ENCODE data around the gene OR5H2.
A peak's percentile ranks its signal among the peaks of the same experiment; 100 is the strongest.
"Not testable (repeated sequence)": the region's sequence is repeated elsewhere in the genome, so short reads cannot be mapped to it uniquely, and the experiment has no call there.

OR5H2 gene

DNA sequence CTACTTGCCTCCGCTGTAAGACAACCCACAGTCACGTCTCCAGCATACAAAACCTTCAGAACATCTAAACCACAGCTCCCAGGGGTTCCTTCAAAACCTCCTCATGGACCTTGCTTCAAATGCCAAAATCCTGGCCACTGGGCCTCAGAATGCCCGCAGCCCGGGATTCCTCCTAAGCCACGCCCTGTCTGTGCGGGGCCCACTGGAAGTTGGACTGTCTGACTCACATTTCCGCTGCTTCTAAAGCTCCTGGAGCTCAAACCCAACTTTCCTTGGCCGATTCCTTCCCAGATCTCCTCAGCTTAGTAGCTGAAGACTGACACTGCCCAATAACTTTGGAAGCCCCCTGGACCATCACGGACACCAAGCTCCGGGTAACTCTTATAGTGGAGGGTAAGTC is 36.2 kb upstream of the OR5H2 start:
- no peak overlapping the region for H3K4me3 ChIP-seq (ENCODE audit: severe bottlenecking)
- TF ChIP-seq, protein P1, sequence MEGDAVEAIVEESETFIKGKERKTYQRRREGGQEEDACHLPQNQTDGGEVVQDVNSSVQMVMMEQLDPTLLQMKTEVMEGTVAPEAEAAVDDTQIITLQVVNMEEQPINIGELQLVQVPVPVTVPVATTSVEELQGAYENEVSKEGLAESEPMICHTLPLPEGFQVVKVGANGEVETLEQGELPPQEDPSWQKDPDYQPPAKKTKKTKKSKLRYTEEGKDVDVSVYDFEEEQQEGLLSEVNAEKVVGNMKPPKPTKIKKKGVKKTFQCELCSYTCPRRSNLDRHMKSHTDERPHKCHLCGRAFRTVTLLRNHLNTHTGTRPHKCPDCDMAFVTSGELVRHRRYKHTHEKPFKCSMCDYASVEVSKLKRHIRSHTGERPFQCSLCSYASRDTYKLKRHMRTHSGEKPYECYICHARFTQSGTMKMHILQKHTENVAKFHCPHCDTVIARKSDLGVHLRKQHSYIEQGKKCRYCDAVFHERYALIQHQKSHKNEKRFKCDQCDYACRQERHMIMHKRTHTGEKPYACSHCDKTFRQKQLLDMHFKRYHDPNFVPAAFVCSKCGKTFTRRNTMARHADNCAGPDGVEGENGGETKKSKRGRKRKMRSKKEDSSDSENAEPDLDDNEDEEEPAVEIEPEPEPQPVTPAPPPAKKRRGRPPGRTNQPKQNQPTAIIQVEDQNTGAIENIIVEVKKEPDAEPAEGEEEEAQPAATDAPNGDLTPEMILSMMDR (IDR thresholded peaks at IDR 0.05; ENCODE audit: poor library complexity, severe bottlenecking) = no peak
- no peaks in the 10 kb centered on the region for H3K36me3 ChIP-seq (ENCODE audit: low read depth)
- H3K27ac ChIP-seq (ENCODE audit: poor library complexity, severe bottlenecking) = no peak overlapping the region
- peak; percentile 42; the same call in 1 of the 3 replicates for ATAC-seq (ENCODE audit: low read depth)
- no peaks in the 10 kb centered on the region for H3K4me1 ChIP-seq (ENCODE audit: insufficient read depth, poor library complexity, severe bottlenecking)
- H3K27me3 ChIP-seq (ENCODE audit: insufficient read depth, poor library complexity, severe bottlenecking) = no peaks in the 10 kb centered on the region
- H3K9me3 ChIP-seq (ENCODE audit: severe bottlenecking) = no peaks in the 10 kb centered on the region
- DNase-seq (ENCODE audit: low spot score) = no peak

DNA sequence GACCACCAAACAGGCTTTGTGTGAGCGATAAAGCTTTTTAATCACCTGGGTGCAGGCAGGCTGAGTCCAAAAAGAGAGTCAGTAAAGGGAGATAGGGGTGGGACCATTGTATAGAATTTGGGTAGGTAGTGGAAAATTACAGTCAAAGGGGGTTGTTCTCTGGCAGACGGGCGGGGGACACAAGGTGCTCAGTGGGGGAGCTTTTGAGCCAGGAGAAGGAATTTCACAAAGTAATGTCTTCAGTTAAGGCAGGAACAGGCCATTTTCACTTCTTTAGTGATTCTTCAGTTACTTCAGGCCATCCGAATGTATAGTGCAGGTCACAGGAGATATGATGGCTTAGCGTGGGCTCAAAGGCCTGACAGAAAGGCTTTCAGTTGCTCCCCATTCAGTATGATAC is 26.3 kb upstream of the OR5H2 start:
- H3K27ac ChIP-seq (ENCODE audit: poor library complexity, severe bottlenecking); H3K4me3 ChIP-seq (ENCODE audit: severe bottlenecking); DNase-seq (ENCODE audit: low spot score); H3K9me3 ChIP-seq (ENCODE audit: severe bottlenecking); H3K36me3 ChIP-seq (ENCODE audit: low read depth); ATAC-seq (ENCODE audit: low read depth); H3K27me3 ChIP-seq (ENCODE audit: insufficient read depth, poor library complexity, severe bottlenecking); H3K4me1 ChIP-seq (ENCODE audit: insufficient read depth, poor library complexity, severe bottlenecking): not testable (repeated sequence)

DNA sequence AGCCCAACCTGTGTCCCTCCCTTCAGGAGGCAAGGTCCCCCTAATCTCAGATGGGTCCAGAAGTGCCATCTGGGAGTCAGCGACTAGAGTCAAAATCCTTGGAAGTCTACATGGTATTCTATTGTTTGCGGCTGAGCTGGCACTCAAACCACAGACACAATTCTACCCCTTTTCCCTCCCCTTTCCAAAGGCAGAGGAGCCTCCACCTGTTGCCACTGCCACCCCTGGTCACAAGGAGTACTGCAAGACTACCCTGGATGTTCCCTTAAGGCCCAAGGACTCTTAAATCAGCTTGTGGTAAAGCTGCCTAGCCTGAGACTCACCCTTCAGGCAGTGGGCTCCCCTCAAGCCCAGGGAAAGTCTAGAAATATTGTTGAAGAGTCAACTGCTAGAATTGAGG is 22.6 kb upstream of the OR5H2 start:
- TF ChIP-seq, protein P1 (IDR thresholded peaks at IDR 0.05; ENCODE audit: poor library complexity, severe bottlenecking) = no peak
- H3K27ac ChIP-seq (ENCODE audit: poor library complexity, severe bottlenecking) = no peak overlapping the region
- no peaks in the 10 kb centered on the region for H3K9me3 ChIP-seq (ENCODE audit: severe bottlenecking)
- DNase-seq (ENCODE audit: low spot score) (no peak), ATAC-seq (ENCODE audit: low read depth) (no peak)
- no peaks in the 10 kb centered on the region for H3K36me3 ChIP-seq (ENCODE audit: low read depth)
- H3K4me3 ChIP-seq (ENCODE audit: severe bottlenecking) = no peak overlapping the region
- H3K4me1 ChIP-seq (ENCODE audit: insufficient read depth, poor library complexity, severe bottlenecking) = no peaks in the 10 kb centered on the region
- H3K27me3 ChIP-seq (ENCODE audit: insufficient read depth, poor library complexity, severe bottlenecking) = no peaks in the 10 kb centered on the region

DNA sequence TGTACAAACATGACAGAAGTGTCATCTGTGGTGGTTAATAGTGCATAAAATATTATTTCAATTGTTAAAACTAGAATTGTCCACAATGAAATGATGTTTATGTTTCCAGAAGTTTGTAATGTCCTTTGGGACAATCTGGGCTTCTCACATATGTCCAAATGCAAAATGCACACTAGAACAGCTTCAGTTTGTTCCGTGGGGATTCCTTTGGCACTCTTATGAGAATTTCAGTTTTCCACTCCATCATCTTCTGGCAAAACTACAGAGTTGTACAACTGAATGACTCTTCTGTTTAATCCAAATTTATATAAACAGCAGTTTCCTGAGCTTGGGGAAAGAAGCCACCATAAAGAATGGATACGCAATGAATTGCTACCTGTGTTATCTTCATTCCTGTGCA is 20.3 kb upstream of the OR5H2 start:
- Histone ChIP-seq H3K27ac (ENCODE audit: poor library complexity, severe bottlenecking) (no peak overlapping the region), H3K36me3 (ENCODE audit: low read depth) (no peaks in the 10 kb centered on the region), H3K4me1 (ENCODE audit: insufficient read depth, poor library complexity, severe bottlenecking) (no peaks in the 10 kb centered on the region), H3K27me3 (ENCODE audit: insufficient read depth, poor library complexity, severe bottlenecking) (no peaks in the 10 kb centered on the region), H3K4me3 (ENCODE audit: severe bottlenecking) (no peak overlapping the region), H3K9me3 (ENCODE audit: severe bottlenecking) (no peaks in the 10 kb centered on the region)
- ATAC-seq (ENCODE audit: low read depth) = no peak
- no peak for DNase-seq (ENCODE audit: low spot score)
- TF ChIP-seq, protein P1 (IDR thresholded peaks at IDR 0.05; ENCODE audit: poor library complexity, severe bottlenecking) = no peak

DNA sequence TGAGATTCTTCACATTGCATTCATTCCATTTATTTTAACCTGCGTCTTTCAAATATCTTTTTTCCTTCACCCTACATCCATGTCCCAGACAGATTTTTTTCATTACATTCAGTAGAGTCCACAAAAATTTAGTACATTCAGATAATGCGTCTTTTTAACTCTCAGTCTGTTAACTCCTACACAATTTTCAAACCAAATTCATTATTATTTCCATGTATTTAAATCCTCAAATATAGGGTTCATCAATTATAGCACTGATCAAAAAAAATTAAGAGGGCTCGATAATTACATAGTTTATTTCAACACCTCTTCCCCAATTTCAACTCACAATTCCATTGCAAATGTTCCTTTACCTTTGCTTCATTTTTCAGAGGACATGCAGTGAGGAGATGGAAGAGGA is 18.4 kb upstream of the OR5H2 start, which contains the start of gene OR5H6:
Gene OR5H6 (plus strand): TSS at position 301 of the 400 bp plus-strand sequence. CDS start 89 bp downstream, at position 390.
- TF ChIP-seq, protein P1 (IDR thresholded peaks at IDR 0.05; ENCODE audit: poor library complexity, severe bottlenecking) = no peak
- Histone ChIP-seq H3K27ac (ENCODE audit: poor library complexity, severe bottlenecking) (no peak within 1 kb of the TSS), H3K9me3 (ENCODE audit: severe bottlenecking) (no peaks in the 10 kb centered on the region), H3K4me3 (ENCODE audit: severe bottlenecking) (no peak within 1 kb of the TSS), H3K36me3 (ENCODE audit: low read depth) (no peaks in the 10 kb centered on the region), H3K27me3 (ENCODE audit: insufficient read depth, poor library complexity, severe bottlenecking) (no peaks in the 10 kb centered on the region), H3K4me1 (ENCODE audit: insufficient read depth, poor library complexity, severe bottlenecking) (no peaks in the 10 kb centered on the region)
- ATAC-seq (ENCODE audit: low read depth) (no peak), DNase-seq (ENCODE audit: low spot score) (no peak)

All from RWPE2 (cell line).